GM20000 (cell line): ENCODE data around the gene SRSF7.

Source experiments
- DNase-seq: peaks from one replicate; pipeline ENCODE4 v3.0.0; 2012; ENCODE audit warnings: low spot score
- TF ChIP-seq, protein P1 (sequence below): IDR thresholded peaks from 2 replicates; pipeline ENCODE4 v1.5.1; 2012; ENCODE audit warnings: mild to moderate bottlenecking, control low read depth; ENCODE audit errors: extremely low read depth, missing control alignments

Gene SRSF7

DNA sequence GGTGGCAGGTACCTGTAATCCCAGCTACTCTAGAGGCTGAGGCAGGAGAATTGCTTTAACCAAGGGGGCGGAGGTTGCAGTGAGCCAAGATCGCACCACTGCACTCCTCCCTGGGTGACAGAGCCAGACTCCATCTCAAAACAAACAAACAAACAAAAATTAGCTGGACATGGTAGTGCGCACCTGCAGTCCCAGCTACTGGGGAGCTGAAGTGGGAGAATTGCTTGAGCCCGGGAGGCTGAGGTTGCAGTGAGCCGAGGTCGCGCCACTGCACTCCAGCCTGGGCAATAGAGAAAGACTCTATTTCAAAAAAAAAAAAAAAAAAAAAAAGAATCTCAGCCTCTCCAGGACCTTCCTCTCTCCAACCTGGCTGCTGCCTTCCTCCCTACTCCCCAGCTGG lies 20.1 kb downstream of the SRSF7 start:
- TF ChIP-seq, protein P1, sequence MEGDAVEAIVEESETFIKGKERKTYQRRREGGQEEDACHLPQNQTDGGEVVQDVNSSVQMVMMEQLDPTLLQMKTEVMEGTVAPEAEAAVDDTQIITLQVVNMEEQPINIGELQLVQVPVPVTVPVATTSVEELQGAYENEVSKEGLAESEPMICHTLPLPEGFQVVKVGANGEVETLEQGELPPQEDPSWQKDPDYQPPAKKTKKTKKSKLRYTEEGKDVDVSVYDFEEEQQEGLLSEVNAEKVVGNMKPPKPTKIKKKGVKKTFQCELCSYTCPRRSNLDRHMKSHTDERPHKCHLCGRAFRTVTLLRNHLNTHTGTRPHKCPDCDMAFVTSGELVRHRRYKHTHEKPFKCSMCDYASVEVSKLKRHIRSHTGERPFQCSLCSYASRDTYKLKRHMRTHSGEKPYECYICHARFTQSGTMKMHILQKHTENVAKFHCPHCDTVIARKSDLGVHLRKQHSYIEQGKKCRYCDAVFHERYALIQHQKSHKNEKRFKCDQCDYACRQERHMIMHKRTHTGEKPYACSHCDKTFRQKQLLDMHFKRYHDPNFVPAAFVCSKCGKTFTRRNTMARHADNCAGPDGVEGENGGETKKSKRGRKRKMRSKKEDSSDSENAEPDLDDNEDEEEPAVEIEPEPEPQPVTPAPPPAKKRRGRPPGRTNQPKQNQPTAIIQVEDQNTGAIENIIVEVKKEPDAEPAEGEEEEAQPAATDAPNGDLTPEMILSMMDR = no peak
- DNase-seq = no peak

- TF ChIP-seq, protein P1 = no peak
- no peak for DNase-seq
Measured at GRCh38 chr2:38728694-38729093, 22.5 kb downstream of the SRSF7 start.

- TF ChIP-seq, protein P1 = no peak
Measured at GRCh38 chr2:38727661-38728060, 23.5 kb downstream of the SRSF7 start.

DNA sequence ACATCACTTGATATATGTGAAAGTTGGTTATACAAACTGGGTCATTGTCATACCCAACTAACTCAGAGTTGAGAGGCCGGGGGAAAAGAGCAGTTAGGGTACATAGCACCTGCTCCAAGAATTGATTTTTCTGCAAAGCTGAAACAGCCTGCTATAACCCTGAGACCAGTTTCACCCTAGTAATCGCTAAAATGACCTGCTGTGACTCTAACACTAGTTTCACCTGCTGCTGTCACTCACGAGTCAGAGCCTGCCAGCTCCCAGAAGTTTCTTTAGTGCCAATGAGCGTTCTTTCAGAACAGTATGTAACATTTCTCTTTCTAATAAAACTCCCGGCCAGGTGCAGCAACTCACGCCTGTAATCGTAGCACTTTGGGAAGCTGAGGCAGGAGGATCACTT lies 28.0 kb downstream of the SRSF7 start:
- TF ChIP-seq, protein P1 = no peak
- peak; percentile 28 for DNase-seq

More at GRCh38 chr2:38727661-38728060, 23.5 kb downstream of the SRSF7 start:
- no peak for DNase-seq

GRCh38 chr2:38722271-38723061 lies 28.7 kb downstream of the SRSF7 start:
- peak; percentile 41 for DNase-seq
- TF ChIP-seq, protein P1 = no peak

DNA sequence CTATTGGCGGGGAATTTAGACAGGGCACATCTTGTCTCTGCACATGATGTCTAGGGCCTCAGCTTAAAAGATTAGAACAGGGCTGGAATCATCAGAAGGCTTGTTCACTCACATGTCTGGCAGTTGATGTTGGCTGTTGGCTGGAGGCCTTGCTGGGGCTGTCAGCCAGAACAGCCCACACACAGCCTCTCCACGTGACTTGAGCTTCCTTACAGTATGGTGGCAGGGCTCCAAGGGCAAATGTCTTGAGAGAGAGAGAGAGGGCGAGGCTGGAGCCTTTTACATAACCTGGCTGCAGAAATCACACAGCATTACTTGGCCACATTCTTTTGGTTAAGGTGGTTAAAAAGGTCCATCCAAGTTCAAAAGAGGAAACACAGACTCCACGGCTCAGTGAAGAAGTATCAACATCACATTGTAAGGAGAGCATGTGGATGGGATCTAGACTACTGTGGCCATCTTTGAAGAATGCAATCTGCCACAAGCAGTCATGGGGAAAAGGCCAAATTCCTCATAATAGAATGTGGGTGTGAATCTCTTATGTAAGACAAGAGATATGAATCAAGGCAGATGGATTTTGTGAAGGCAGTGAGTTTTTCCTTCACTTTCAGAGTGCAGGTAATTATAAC lies 30.4 kb downstream of the SRSF7 start:
- TF ChIP-seq, protein P1 = no peak
- no peak for DNase-seq

DNA sequence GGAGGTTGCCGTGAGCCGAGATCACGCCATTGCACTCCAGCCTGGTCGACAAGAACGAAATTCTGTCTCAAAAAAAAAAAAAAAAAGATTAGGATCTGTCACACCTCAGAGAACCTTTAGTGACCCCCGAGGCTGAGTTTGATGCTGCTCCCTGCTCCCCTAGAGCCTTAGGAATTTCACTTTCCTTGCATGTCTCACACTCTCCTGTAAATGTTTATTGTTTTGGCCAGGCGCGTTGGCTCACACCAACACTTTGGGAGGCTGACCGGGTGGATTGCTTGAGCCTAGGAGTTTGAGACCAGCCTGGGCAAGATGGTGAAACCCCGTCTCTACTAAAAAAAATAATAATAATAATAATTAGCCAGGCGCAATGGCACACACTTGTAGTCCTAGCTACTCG lies 31.5 kb downstream of the SRSF7 start:
- no peak for DNase-seq

More for the DNA sequence above, 31.5 kb downstream of the SRSF7 start:
- TF ChIP-seq, protein P1 = no peak
